Mesenchymal stem cell (in vitro differentiated cells and primary cell): Measurements from ENCODE around the gene SYNGR3.
"Not testable (repeated sequence)": the region's sequence is repeated elsewhere in the genome, so short reads cannot be mapped to it uniquely, and the experiment has no call there.

Experiments used
- DNase-seq: peaks from one replicate; pipeline ENCODE4 v3.0.0-alpha.2; 2013
- H2AFZ ChIP-seq: one replicate; pipeline ENCODE4 v1.6.1; 2013; ENCODE audit warnings: low read depth, mild to moderate bottlenecking, control low read depth, inconsistent platforms, low read length, moderate library complexity
- H2AK5ac ChIP-seq: 2 replicates; pipeline ENCODE4 v1.6.1; 2013; ENCODE audit warnings: low read length, moderate library complexity, mild to moderate bottlenecking, inconsistent platforms; ENCODE audit not compliant: severe bottlenecking
- H2BK120ac ChIP-seq: one replicate; pipeline ENCODE4 v1.6.1; 2013; ENCODE audit warnings: low read depth, mild to moderate bottlenecking, inconsistent platforms, low read length, moderate library complexity
- H2BK12ac ChIP-seq, 2 experiments: one replicate each; pipeline ENCODE4 v1.6.1; 2013; ENCODE audit warnings: inconsistent platforms in 2 of 2, low read length in 2 of 2, mild to moderate bottlenecking in 2 of 2, moderate library complexity in 2 of 2, control low read depth in 1 of 2
- H2BK15ac ChIP-seq: one replicate; pipeline ENCODE4 v1.6.1; 2013; ENCODE audit warnings: mild to moderate bottlenecking, low read depth, inconsistent platforms; ENCODE audit not compliant: poor library complexity, severe bottlenecking
- H2BK5ac ChIP-seq: 2 replicates; pipeline ENCODE4 v1.6.1; 2013; ENCODE audit warnings: low read depth, mild to moderate bottlenecking, low read length, control low read depth, inconsistent platforms; ENCODE audit not compliant: poor library complexity, severe bottlenecking
- H3K14ac ChIP-seq, 2 experiments: one replicate each; pipeline ENCODE4 v1.6.1; 2013; ENCODE audit warnings: inconsistent platforms in 2 of 2, low read length in 2 of 2, control low read depth in 1 of 2, mild to moderate bottlenecking in 1 of 2, moderate library complexity in 1 of 2
- H3K18ac ChIP-seq, 2 experiments: one replicate each; pipeline ENCODE4 v1.6.1; 2013; ENCODE audit warnings: inconsistent platforms in 2 of 2, low read length in 2 of 2, control low read depth in 1 of 2, low read depth in 1 of 2, mild to moderate bottlenecking in 1 of 2
- H3K23ac ChIP-seq, 2 experiments: one replicate each; pipeline ENCODE4 v1.6.1; 2013; ENCODE audit warnings: inconsistent platforms in 2 of 2, low read length in 2 of 2, mild to moderate bottlenecking in 2 of 2, moderate library complexity in 2 of 2, control low read depth in 1 of 2
- H3K27ac ChIP-seq: 2 replicates; pipeline ENCODE4 v1.5.1; 2013; ENCODE audit warnings: mild to moderate bottlenecking, moderate library complexity, low read length, control low read depth, inconsistent platforms; ENCODE audit not compliant: poor library complexity, severe bottlenecking
- H3K27me3 ChIP-seq, 2 experiments: 2 replicates each; pipeline versions ENCODE4 v1.6.1 to v1.7.0; 2013; ENCODE audit warnings: low read length in 2 of 2, mild to moderate bottlenecking in 2 of 2, moderate library complexity in 2 of 2, control low read depth in 1 of 2, inconsistent platforms in 1 of 2; ENCODE audit not compliant: control insufficient read depth in 1 of 2, insufficient read depth in 1 of 2
- H3K36me3 ChIP-seq, 2 experiments: 2 replicates each; pipeline versions ENCODE4 v1.6.1 to v1.7.0; 2013; ENCODE audit warnings: low read length in 2 of 2, control low read depth in 1 of 2, inconsistent platforms in 1 of 2, low read depth in 1 of 2, mild to moderate bottlenecking in 1 of 2; ENCODE audit not compliant: insufficient read depth in 2 of 2, control insufficient read depth in 1 of 2
- H3K4ac ChIP-seq, 2 experiments: one replicate each; pipeline ENCODE4 v1.6.1; 2013; ENCODE audit warnings: inconsistent platforms in 2 of 2, low read length in 2 of 2, mild to moderate bottlenecking in 2 of 2, moderate library complexity in 2 of 2, control low read depth in 1 of 2, low read depth in 1 of 2
- H3K4me1 ChIP-seq: 2 replicates; pipeline ENCODE4 v1.6.1; 2013; ENCODE audit warnings: low read depth, low read length, control low read depth; ENCODE audit not compliant: control insufficient read depth, insufficient read depth
- H3K4me2 ChIP-seq: 2 replicates; pipeline ENCODE4 v1.6.1; 2013; ENCODE audit warnings: low read length, mild to moderate bottlenecking, inconsistent platforms; ENCODE audit not compliant: poor library complexity, severe bottlenecking
- H3K4me3 ChIP-seq, 2 experiments: 2 replicates each; pipeline versions ENCODE4 v1.5.1 to v1.7.0; 2013; ENCODE audit warnings: low read length in 2 of 2, mild to moderate bottlenecking in 2 of 2, control low read depth in 1 of 2, low read depth in 1 of 2; ENCODE audit not compliant: insufficient read depth in 1 of 2
- H3K79me1 ChIP-seq: replicated peaks from 2 replicates; pipeline ENCODE4 v1.6.1; 2013; ENCODE audit warnings: mild to moderate bottlenecking, control low read depth, low read length, inconsistent platforms; ENCODE audit not compliant: poor library complexity, severe bottlenecking
- H3K9ac ChIP-seq: 2 replicates; pipeline ENCODE4 v1.7.0; 2013; ENCODE audit warnings: mild to moderate bottlenecking, low read length, moderate library complexity
- H3K9me3 ChIP-seq: 2 replicates; pipeline ENCODE4 v1.7.0; 2013; ENCODE audit warnings: mild to moderate bottlenecking, low read length; ENCODE audit not compliant: control insufficient read depth
- H4K8ac ChIP-seq: one replicate; pipeline ENCODE4 v1.6.1; 2013; ENCODE audit warnings: inconsistent platforms, mild to moderate bottlenecking, low read length, moderate library complexity
- H4K91ac ChIP-seq: one replicate; pipeline ENCODE4 v1.6.1; 2013; ENCODE audit warnings: mild to moderate bottlenecking, low read length, inconsistent platforms
- WGBS: methylation state at CpG from one replicate; pipeline ENCODE4 v1.1.7; 2013; ENCODE audit warnings: mixed read lengths; 5-methylcytosine and 5-hydroxymethylcytosine counted together

Gene SYNGR3

GRCh38 chr16:2009791-2010510, 20.2 kb downstream of the SYNGR3 start, which contains the start of gene ZNF598:
Gene ZNF598, minus strand, starts transcription at chr16:2009821.
- no peaks in the 10 kb centered on the region for H3K27me3 ChIP-seq
- peak within 1 kb of the TSS; percentile 92 to 93 for H3K18ac ChIP-seq
- H3K36me3 ChIP-seq = peaks cover 0 to 27% of the 10 kb centered on the region in 2 experiments
- H2AFZ ChIP-seq = no peak within 1 kb of the TSS
- H3K9ac ChIP-seq = peak within 1 kb of the TSS; percentile 99
- peak within 1 kb of the TSS in 1 of 2 experiments; percentile 76 for H3K14ac ChIP-seq
- H4K8ac ChIP-seq = peak within 1 kb of the TSS; percentile 98
- peak within 1 kb of the TSS; percentile 51 for H3K27ac ChIP-seq
- H3K4me3 ChIP-seq = peak within 1 kb of the TSS; percentile 88 to 94
- H3K4me1 ChIP-seq = peaks cover 41% of the 10 kb centered on the region
- H3K4ac ChIP-seq = peak within 1 kb of the TSS; percentile 88 to 90
- peak within 1 kb of the TSS; percentile 27 for H2BK120ac ChIP-seq
- H2BK15ac ChIP-seq = peak within 1 kb of the TSS; percentile 68
- no peaks in the 10 kb centered on the region for H3K9me3 ChIP-seq
- H3K4me2 ChIP-seq = peak within 1 kb of the TSS; percentile 58
- peak; percentile 88 for DNase-seq
- peak within 1 kb of the TSS; percentile 67 for H2AK5ac ChIP-seq
- peak within 1 kb of the TSS; percentile 87 for H4K91ac ChIP-seq
- peak within 1 kb of the TSS in 1 of 2 experiments; percentile 30 for H3K23ac ChIP-seq
- peak within 1 kb of the TSS in 1 of 2 experiments; percentile 45 for H2BK12ac ChIP-seq
- 5% methylated on average over 52 of the region's 52 CpGs for WGBS
- H3K79me1 ChIP-seq = peaks cover 5% of the 10 kb centered on the region
- H2BK5ac ChIP-seq = peak within 1 kb of the TSS; percentile 76

- DNase-seq, H2BK5ac ChIP-seq, H2AFZ ChIP-seq, H3K9ac ChIP-seq, H3K9me3 ChIP-seq, H4K91ac ChIP-seq, H3K23ac ChIP-seq, H3K27me3 ChIP-seq, H3K4me3 ChIP-seq, H2BK12ac ChIP-seq, H2AK5ac ChIP-seq, H3K18ac ChIP-seq, H3K27ac ChIP-seq, H3K4ac ChIP-seq, H3K4me2 ChIP-seq, H3K14ac ChIP-seq, H3K79me1 ChIP-seq, H2BK15ac ChIP-seq, H2BK120ac ChIP-seq, H4K8ac ChIP-seq: not testable (repeated sequence)
- WGBS = 67% methylated on average over 3 of the region's 9 CpGs
- Histone ChIP-seq H3K4me1 (peaks cover 25% of the 10 kb centered on the region), H3K36me3 (peaks cover 0 to 12% of the 10 kb centered on the region in 2 experiments)
These were observed 22.0 kb downstream of the SYNGR3 start for GRCh38 chr16:2011726-2012125.

- peaks cover 5% of the 10 kb centered on the region for H3K79me1 ChIP-seq
- H3K4me2 ChIP-seq = no peak overlapping the region
- peak overlapping the region in 1 of 2 experiments; percentile 19 for H3K18ac ChIP-seq
- no peak overlapping the region for H4K91ac ChIP-seq
- no peak overlapping the region for H2BK15ac ChIP-seq
- H2AK5ac ChIP-seq = no peak overlapping the region
- no peak overlapping the region for H3K27ac ChIP-seq
- no peak overlapping the region for H3K4ac ChIP-seq
- H3K4me3 ChIP-seq = no peak overlapping the region
- H3K9ac ChIP-seq = no peak overlapping the region
- H4K8ac ChIP-seq = no peak overlapping the region
- DNase-seq = no peak
- no peak overlapping the region for H2AFZ ChIP-seq
- peaks cover 3 to 5% of the 10 kb centered on the region in 2 experiments for H3K27me3 ChIP-seq
- H2BK120ac ChIP-seq = no peak overlapping the region
- no peak overlapping the region for H3K14ac ChIP-seq
- no peak overlapping the region for H2BK5ac ChIP-seq
- no peaks in the 10 kb centered on the region for H3K36me3 ChIP-seq
- H3K23ac ChIP-seq = no peak overlapping the region
- WGBS = 85% methylated on average over 14 of the region's 15 CpGs
- peaks cover 9% of the 10 kb centered on the region for H3K4me1 ChIP-seq
- H3K9me3 ChIP-seq = no peaks in the 10 kb centered on the region
- H2BK12ac ChIP-seq = no peak overlapping the region
These were observed 23.8 kb downstream of the SYNGR3 start for GRCh38 chr16:2013527-2013926.

GRCh38 chr16:2015117-2015946, 25.6 kb downstream of the SYNGR3 start:
- no peak overlapping the region for H3K23ac ChIP-seq
- no peak overlapping the region for H3K18ac ChIP-seq
- H2BK120ac ChIP-seq = no peak overlapping the region
- DNase-seq = peak; percentile 60
- H3K79me1 ChIP-seq = peaks cover 4% of the 10 kb centered on the region
- H4K8ac ChIP-seq = peak overlapping the region; percentile 94
- H3K36me3 ChIP-seq = no peaks in the 10 kb centered on the region
- no peak overlapping the region for H3K27ac ChIP-seq
- no peak overlapping the region for H3K9ac ChIP-seq
- H3K4me2 ChIP-seq = no peak overlapping the region
- H3K27me3 ChIP-seq = peaks cover 14 to 20% of the 10 kb centered on the region in 2 experiments
- peaks cover 17% of the 10 kb centered on the region for H3K4me1 ChIP-seq
- 80% methylated on average over 20 of the region's 24 CpGs for WGBS
- H3K14ac ChIP-seq = no peak overlapping the region
- no peak overlapping the region for H3K4me3 ChIP-seq
- no peak overlapping the region for H2BK5ac ChIP-seq
- no peak overlapping the region for H2BK15ac ChIP-seq
- no peak overlapping the region for H2BK12ac ChIP-seq
- no peaks in the 10 kb centered on the region for H3K9me3 ChIP-seq
- no peak overlapping the region for H3K4ac ChIP-seq
- H2AK5ac ChIP-seq = no peak overlapping the region
- peak overlapping the region; percentile 82 for H4K91ac ChIP-seq
- H2AFZ ChIP-seq = no peak overlapping the region
